Neural cell (in vitro differentiated cells): Measurements from ENCODE around the gene CD83. TPM values are rescaled to one million over a fixed set of nuclear protein-coding genes. Genes with fewer than 3 reads are reported as not detected.

ENCODE experiments used
- H2AFZ ChIP-seq: fragments of 200-600, 300-800 bp; sonication (generic), shearing (Covaris generic); 2 replicates; pipeline ENCODE4 v1.6.0; 2014; ENCODE audit warnings: low read depth, mild to moderate bottlenecking, antibody characterized with exemption, low read length, moderate library complexity
- H3F3A ChIP-seq: fragments of 200-600 bp; shearing (Covaris generic); 2 replicates; pipeline ENCODE4 v1.6.1; 2016; ENCODE audit warnings: mild to moderate bottlenecking, moderate library complexity, mixed read lengths, antibody characterized with exemption, low read length; ENCODE audit not compliant: insufficient read depth, poor library complexity, severe bottlenecking
- H3K27ac ChIP-seq: fragments of 200-600, 300-800 bp; sonication (generic), shearing (Covaris generic); 2 replicates; pipeline ENCODE4 v1.5.1; 2014; ENCODE audit warnings: mild to moderate bottlenecking, low read length, moderate library complexity
- H3K27me3 ChIP-seq: fragments of 300-800, 200-600 bp; sonication (generic), shearing (Covaris generic); 2 replicates; pipeline ENCODE4 v1.6.0; 2014; ENCODE audit warnings: mild to moderate bottlenecking, low read depth, low read length, moderate library complexity; ENCODE audit not compliant: insufficient read depth
- H3K36me3 ChIP-seq: fragments of 300-800, 200-600 bp; sonication (generic), shearing (Covaris generic); 2 replicates; pipeline ENCODE4 v1.5.1; 2014; ENCODE audit warnings: mild to moderate bottlenecking, antibody characterized with exemption, low read length, moderate library complexity; ENCODE audit not compliant: insufficient read depth
- H3K4me2 ChIP-seq: fragments of 300-800, 200-600 bp; sonication (generic), shearing (Covaris generic); 2 replicates; pipeline ENCODE4 v1.6.0; 2014; ENCODE audit warnings: mild to moderate bottlenecking, low read length
- H3K4me3 ChIP-seq: fragments of 300-800, 200-600 bp; sonication (generic), shearing (Covaris generic); 2 replicates; pipeline ENCODE4 v1.5.1; 2014; ENCODE audit warnings: mild to moderate bottlenecking, low read length, moderate library complexity
- H3K79me2 ChIP-seq: fragments of 200-600 bp; shearing (Covaris generic); replicated peaks from 2 replicates; pipeline ENCODE4 v1.6.0; 2014; ENCODE audit warnings: mild to moderate bottlenecking, low read length, moderate library complexity; ENCODE audit not compliant: insufficient read depth
- H3K9ac ChIP-seq: fragments of 300-800, 200-600 bp; sonication (generic), shearing (Covaris generic); 2 replicates; pipeline ENCODE4 v1.6.1; 2016; ENCODE audit warnings: mild to moderate bottlenecking, low read length, mixed read lengths
- H3K9me2 ChIP-seq: fragments of 200-600 bp; shearing (Covaris generic); 2 replicates; pipeline ENCODE4 v1.6.1; 2016; ENCODE audit warnings: mild to moderate bottlenecking, low read length, mixed read lengths; ENCODE audit not compliant: insufficient read depth
- H3K9me3 ChIP-seq: fragments of 200-600, 300-800 bp; sonication (generic), shearing (Covaris generic); 2 replicates; pipeline ENCODE4 v1.6.1; 2016; ENCODE audit warnings: mild to moderate bottlenecking, mixed run types, low read length, moderate library complexity, mixed read lengths
- H4K20me1 ChIP-seq: fragments of 200-600 bp; shearing (Covaris generic); 2 replicates; pipeline ENCODE4 v1.6.1; 2016; ENCODE audit warnings: mild to moderate bottlenecking, mixed run types; ENCODE audit not compliant: insufficient read depth
- CTCF ChIP-seq: fragments of 450-650 bp; IDR thresholded peaks from 2 replicates; pipeline ENCODE4 v1.5.1; 2014; ENCODE audit warnings: antibody characterized with exemption, mild to moderate bottlenecking, moderate library complexity; ENCODE audit not compliant: poor library complexity, severe bottlenecking
- EP300 ChIP-seq: fragments of 450-650 bp; conservative IDR thresholded peaks from 2 replicates; pipeline ENCODE4 v1.6.1; 2014; ENCODE audit warnings: antibody characterized with exemption, mild to moderate bottlenecking, moderate library complexity; ENCODE audit not compliant: poor library complexity, severe bottlenecking
- EZH2 ChIP-seq: fragments of 200-600, 300-800 bp; shearing (Covaris generic), sonication (generic); IDR thresholded peaks from 2 replicates; pipeline ENCODE4 v1.6.1; 2014; ENCODE audit warnings: antibody characterized with exemption, low read length, borderline replicate concordance, mild to moderate bottlenecking; ENCODE audit not compliant: insufficient read depth, poor library complexity, severe bottlenecking
- MXI1 ChIP-seq: fragments of 450-650 bp; conservative IDR thresholded peaks from 2 replicates; pipeline ENCODE4 v1.6.1; 2014; ENCODE audit warnings: antibody characterized with exemption, mild to moderate bottlenecking; ENCODE audit not compliant: poor library complexity, severe bottlenecking
- REST ChIP-seq: IDR thresholded peaks from 2 replicates; pipeline ENCODE4 v1.6.1; 2012; ENCODE audit warnings: borderline replicate concordance
- TAF1 ChIP-seq: IDR thresholded peaks from 2 replicates; pipeline ENCODE4 v1.6.1; 2012; ENCODE audit warnings: low read depth
- polyA plus RNA-seq: library from polyadenylated mRNA; depleted of rRNA; stranded (reverse); fragments of >200 nt; gene quantifications from 2 replicates; pipeline ENCODE4 v1.2.3, GENCODE V29; 2014

The CD83 gene
- polyA plus RNA-seq, 1 donor from 2014 or later = 17.0 TPM

- H3K9me2 ChIP-seq = no peaks in the 10 kb centered on the region
- H3K79me2 ChIP-seq = no peaks in the 10 kb centered on the region
- H3K27ac ChIP-seq = no peak overlapping the region
- H3F3A ChIP-seq = no peaks in the 10 kb centered on the region
- H3K9ac ChIP-seq = no peak overlapping the region
- no peak overlapping the region for H3K4me3 ChIP-seq
- H2AFZ ChIP-seq = no peak overlapping the region
- H3K27me3 ChIP-seq = no peaks in the 10 kb centered on the region
- H3K9me3 ChIP-seq = no peaks in the 10 kb centered on the region
- TF ChIP-seq EP300 (no peak), TAF1 (no peak), EZH2 (no peak), CTCF (no peak), REST (no peak)
- H3K36me3 ChIP-seq = no peaks in the 10 kb centered on the region
- no peaks in the 10 kb centered on the region for H4K20me1 ChIP-seq
- H3K4me2 ChIP-seq = no peak overlapping the region
Measured at GRCh38 chr6:14081126-14081525, 36.4 kb upstream of the CD83 start.

- no peak overlapping the region for H3K9ac ChIP-seq
- H3K27ac ChIP-seq = no peak overlapping the region
- H4K20me1 ChIP-seq = no peaks in the 10 kb centered on the region
- no peak overlapping the region for H2AFZ ChIP-seq
- no peaks in the 10 kb centered on the region for H3F3A ChIP-seq
- no peaks in the 10 kb centered on the region for H3K27me3 ChIP-seq
- no peaks in the 10 kb centered on the region for H3K9me3 ChIP-seq
- no peaks in the 10 kb centered on the region for H3K9me2 ChIP-seq
- no peaks in the 10 kb centered on the region for H3K79me2 ChIP-seq
- no peak overlapping the region for H3K4me2 ChIP-seq
- TF ChIP-seq EP300 (no peak), CTCF (no peak), EZH2 (no peak), MXI1 (no peak)
- H3K4me3 ChIP-seq = no peak overlapping the region
- H3K36me3 ChIP-seq = no peaks in the 10 kb centered on the region
Measured at GRCh38 chr6:14082771-14083170, 34.8 kb upstream of the CD83 start.
